ENCODE data around the gene CCDC88B. TPM values are rescaled to one million over a fixed set of nuclear protein-coding genes. Genes with fewer than 3 reads are reported as not detected.

The CCDC88B gene
- total and polyA plus RNA-seq, 2 experiments from 2014 or later: 6.8 to 12.1 TPM

- Histone ChIP-seq H3K79me2 (replicated peaks; ENCODE audit: insufficient read depth) (peaks cover 18% of the 10 kb centered on the region), H3K27ac (ENCODE audit: low read depth) (no peak overlapping the region), H2AFZ (no peak overlapping the region), H4K20me1 (replicated peaks; ENCODE audit: insufficient read depth) (peaks cover 3% of the 10 kb centered on the region; the same call in 1 of the 2 replicates), H3K4me3 (peak overlapping the region; percentile 80), H3K4me2 (peak overlapping the region; percentile 96), H3K9me2 (ENCODE audit: insufficient read depth) (no peaks in the 10 kb centered on the region), H3K4me1 (ENCODE audit: insufficient read depth) (peaks cover 13% of the 10 kb centered on the region; the same call in 1 of the 2 replicates), H3K27me3 (ENCODE audit: insufficient read depth) (peaks cover 44% of the 10 kb centered on the region), H3K36me3 (ENCODE audit: insufficient read depth) (no peaks in the 10 kb centered on the region), H3F3A (replicated peaks; ENCODE audit: low read depth) (peaks cover 13% of the 10 kb centered on the region)
- ATAC-seq (no peak), DNase-seq (ENCODE audit: low spot score) (no peak)
- H3K4me3 Mint-ChIP-seq: peak overlapping the region; percentile 90
- H3K27ac Mint-ChIP-seq: peak overlapping the region; percentile 100; the same call in 1 of the 2 replicates
- H3K27me3 Mint-ChIP-seq (ENCODE audit: insufficient read depth, low read depth, poor library complexity): peaks cover 49% of the 10 kb centered on the region
- TF ChIP-seq ZNF114 (CRISPR knock-in tag; IDR thresholded peaks at IDR 0.05) (no peak), POLR2AphosphoS5 (IDR thresholded peaks at IDR 0.05; ENCODE audit: low read depth) (no peak), EZH2phosphoT487 (IDR thresholded peaks at IDR 0.05; ENCODE audit: unreplicated experiment) (no peak), REST (IDR thresholded peaks at IDR 0.05; ENCODE audit: unreplicated experiment) (no peak), STAT1 (IDR thresholded peaks at IDR 0.05; ENCODE audit: unreplicated experiment) (no peak), ZNF462 (CRISPR knock-in tag; IDR thresholded peaks at IDR 0.05) (no peak), ETS1 (IDR thresholded peaks at IDR 0.05) (no peak), EZH2 (IDR thresholded peaks at IDR 0.05; ENCODE audit: low read depth, unreplicated experiment) (no peak), NANOG (IDR thresholded peaks at IDR 0.05; ENCODE audit: borderline replicate concordance) (no peak), JUNB (IDR thresholded peaks at IDR 0.05; ENCODE audit: unreplicated experiment) (no peak), CREB1 (CRISPR knock-in tag; IDR thresholded peaks at IDR 0.05; ENCODE audit: low read depth) (no peak), ZNF331 (CRISPR knock-in tag; IDR thresholded peaks at IDR 0.05; ENCODE audit: low read depth) (no peak)
- H3K4me1 Mint-ChIP-seq: peaks cover 17% of the 10 kb centered on the region
- peaks cover 6% of the 10 kb centered on the region; the same call in 2 of the 3 replicates for H3K36me3 Mint-ChIP-seq (ENCODE audit: low read depth)
- H3K9me3 Mint-ChIP-seq: no peaks in the 10 kb centered on the region; the same call in 2 of the 3 replicates
Measured at GRCh38 chr11:64304032-64304315, 36.0 kb upstream of the CCDC88B start.
